Measurements from ENCODE around the gene SCN5A.

SCN5A gene

GRCh38 chr3:38581774-38582173, 67.7 kb downstream of the SCN5A start:
- DNase-seq (ENCODE audit: low read depth) = no peak
- TF ChIP-seq, protein P1, sequence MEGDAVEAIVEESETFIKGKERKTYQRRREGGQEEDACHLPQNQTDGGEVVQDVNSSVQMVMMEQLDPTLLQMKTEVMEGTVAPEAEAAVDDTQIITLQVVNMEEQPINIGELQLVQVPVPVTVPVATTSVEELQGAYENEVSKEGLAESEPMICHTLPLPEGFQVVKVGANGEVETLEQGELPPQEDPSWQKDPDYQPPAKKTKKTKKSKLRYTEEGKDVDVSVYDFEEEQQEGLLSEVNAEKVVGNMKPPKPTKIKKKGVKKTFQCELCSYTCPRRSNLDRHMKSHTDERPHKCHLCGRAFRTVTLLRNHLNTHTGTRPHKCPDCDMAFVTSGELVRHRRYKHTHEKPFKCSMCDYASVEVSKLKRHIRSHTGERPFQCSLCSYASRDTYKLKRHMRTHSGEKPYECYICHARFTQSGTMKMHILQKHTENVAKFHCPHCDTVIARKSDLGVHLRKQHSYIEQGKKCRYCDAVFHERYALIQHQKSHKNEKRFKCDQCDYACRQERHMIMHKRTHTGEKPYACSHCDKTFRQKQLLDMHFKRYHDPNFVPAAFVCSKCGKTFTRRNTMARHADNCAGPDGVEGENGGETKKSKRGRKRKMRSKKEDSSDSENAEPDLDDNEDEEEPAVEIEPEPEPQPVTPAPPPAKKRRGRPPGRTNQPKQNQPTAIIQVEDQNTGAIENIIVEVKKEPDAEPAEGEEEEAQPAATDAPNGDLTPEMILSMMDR (IDR thresholded peaks at IDR 0.05; ENCODE audit: low read depth, low read length) = no peak
- TF ChIP-seq POLR2A (IDR thresholded peaks at IDR 0.05; ENCODE audit: extremely low read depth, insufficient read length) (no peak), MAX (IDR thresholded peaks at IDR 0.05; ENCODE audit: low read depth, low read length) (no peak), MYC (IDR thresholded peaks at IDR 0.05; ENCODE audit: low read depth, low read length) (no peak)
- no peak overlapping the region for H3K4me3 ChIP-seq (ENCODE audit: low read depth, low read length)

GRCh38 chr3:38580450-38581382, 68.8 kb downstream of the SCN5A start:
- TF ChIP-seq, protein P1 (IDR thresholded peaks at IDR 0.05; ENCODE audit: low read depth, low read length) = no peak
- TF ChIP-seq POLR2A (IDR thresholded peaks at IDR 0.05; ENCODE audit: extremely low read depth, insufficient read length) = no peak
- no peak for TF ChIP-seq MYC (IDR thresholded peaks at IDR 0.05; ENCODE audit: low read depth, low read length)
- H3K4me3 ChIP-seq (ENCODE audit: low read depth, low read length) = no peak overlapping the region
- no peak for DNase-seq (ENCODE audit: low read depth)

GRCh38 chr3:38579551-38580449, 69.7 kb downstream of the SCN5A start:
- H3K4me3 ChIP-seq (ENCODE audit: low read depth, low read length) = no peak overlapping the region
- no peak for DNase-seq (ENCODE audit: low read depth)
- TF ChIP-seq MYC (IDR thresholded peaks at IDR 0.05; ENCODE audit: low read depth, low read length) = no peak
- no peak for TF ChIP-seq POLR2A (IDR thresholded peaks at IDR 0.05; ENCODE audit: extremely low read depth, insufficient read length)
- no peak for TF ChIP-seq MAX (IDR thresholded peaks at IDR 0.05; ENCODE audit: low read depth, low read length)
- TF ChIP-seq, protein P1 (IDR thresholded peaks at IDR 0.05; ENCODE audit: low read depth, low read length) = no peak

GRCh38 chr3:38579141-38579540, 70.3 kb downstream of the SCN5A start:
- DNase-seq (ENCODE audit: low read depth) = no peak
- H3K4me3 ChIP-seq (ENCODE audit: low read depth, low read length) = no peak overlapping the region
- TF ChIP-seq MYC (IDR thresholded peaks at IDR 0.05; ENCODE audit: low read depth, low read length) (no peak), MAX (IDR thresholded peaks at IDR 0.05; ENCODE audit: low read depth, low read length) (no peak), POLR2A (IDR thresholded peaks at IDR 0.05; ENCODE audit: extremely low read depth, insufficient read length) (no peak)
- TF ChIP-seq, protein P1 (IDR thresholded peaks at IDR 0.05; ENCODE audit: low read depth, low read length) = no peak

- no peak for DNase-seq (ENCODE audit: low read depth)
- no peak for TF ChIP-seq POLR2A (IDR thresholded peaks at IDR 0.05; ENCODE audit: extremely low read depth, insufficient read length)
- TF ChIP-seq, protein P1 (IDR thresholded peaks at IDR 0.05; ENCODE audit: low read depth, low read length) = no peak
- TF ChIP-seq MAX (IDR thresholded peaks at IDR 0.05; ENCODE audit: low read depth, low read length) = no peak
- TF ChIP-seq MYC (IDR thresholded peaks at IDR 0.05; ENCODE audit: low read depth, low read length) = no peak
- no peak overlapping the region for H3K4me3 ChIP-seq (ENCODE audit: low read depth, low read length)
These were observed 70.9 kb downstream of the SCN5A start for GRCh38 chr3:38578551-38578950.
